Astrocyte of the spinal cord (primary cell): ENCODE results near the gene ARHGDIG.

Experiments used
- DNase-seq: peaks from one replicate; pipeline ENCODE4 v3.0.0; 2011; ENCODE audit warnings: low read depth, low spot score
- H3K4me3 ChIP-seq: 2 replicates; pipeline ENCODE4 v1.5.1; 2011; ENCODE audit warnings: low read depth, mild to moderate bottlenecking, low read length, moderate library complexity
- CTCF ChIP-seq: IDR thresholded peaks from 2 replicates; pipeline ENCODE4 v1.5.1; 2012; ENCODE audit warnings: low read depth, mild to moderate bottlenecking, low read length, inconsistent platforms
- in situ Hi-C: cut with HindIII; loops from 2 replicates; pipeline ENCODE4 v1.10.0; 2017; ENCODE audit warnings: low sequenced_read_pairs

The ARHGDIG gene

GRCh38 chr16:293043-293775 lies 12.8 kb downstream of the ARHGDIG start:
- TF ChIP-seq CTCF, result no peak
- in situ Hi-C loops, result no loop called here
- DNase-seq, result no peak
- H3K4me3 ChIP-seq, result no peak overlapping the region

GRCh38 chr16:296276-296675 lies 15.9 kb downstream of the ARHGDIG start:
- no peak for DNase-seq
- in situ Hi-C loops, result no loop called here
- TF ChIP-seq CTCF, result no peak
- H3K4me3 ChIP-seq, result no peak overlapping the region

GRCh38 chr16:296806-297510 lies 16.6 kb downstream of the ARHGDIG start:
- in situ Hi-C loops, result no loop called here

GRCh38 chr16:297832-298231 lies 17.4 kb downstream of the ARHGDIG start:
- in situ Hi-C loops, result no loop called here
- no peak for TF ChIP-seq CTCF
- no peak overlapping the region for H3K4me3 ChIP-seq
- DNase-seq, result no peak

More at GRCh38 chr16:296806-297510, 16.6 kb downstream of the ARHGDIG start:
- H3K4me3 ChIP-seq, result no peak overlapping the region
- TF ChIP-seq CTCF, result no peak
- no peak for DNase-seq

GRCh38 chr16:301235-301634 lies 20.8 kb downstream of the ARHGDIG start:
- in situ Hi-C loops, result no loop called here
- TF ChIP-seq CTCF, result no peak
- DNase-seq, result no peak
- no peak overlapping the region for H3K4me3 ChIP-seq

- no peak for TF ChIP-seq CTCF
- in situ Hi-C loops, result no loop called here
- H3K4me3 ChIP-seq, result no peak overlapping the region
- no peak for DNase-seq
These were observed 21.6 kb downstream of the ARHGDIG start for GRCh38 chr16:301950-302349.
